AG04450 (cell line): ENCODE data around the gene TNC. TPM values are rescaled to one million over a fixed set of nuclear protein-coding genes. Genes with fewer than 3 reads are reported as not detected.
"Not testable (repeated sequence)": the region's sequence is repeated elsewhere in the genome, so short reads cannot be mapped to it uniquely, and the experiment has no call there.

ENCODE experiments used
- CTCF ChIA-PET: fragments of 300-600, 350-600 bp; formaldehyde crosslinking; extraction: SDS; loops from one replicate; lab custom pipeline; 2022; ENCODE audit warnings: antibody characterized with exemption, inconsistent platforms; lab: Charles Lee
- POLR2A ChIA-PET: fragments of 350-600 bp; formaldehyde crosslinking; extraction: SDS; loops from one replicate; lab custom pipeline; 2021; ENCODE audit warnings: antibody characterized with exemption, inconsistent platforms; lab: Yijun Ruan, JAX
- DNase-seq: peaks from one replicate; pipeline ENCODE4 v3.0.0-alpha.2; 2011; ENCODE audit warnings: low read depth, low spot score
- H3K27ac ChIP-seq: one replicate; pipeline ENCODE4 v1.5.1; 2012; ENCODE audit warnings: low read depth, low read length, control low read depth
- H3K27me3 ChIP-seq: one replicate; pipeline ENCODE4 v1.6.0; 2012; ENCODE audit warnings: low read length; ENCODE audit not compliant: control insufficient read depth, insufficient read depth
- H3K4me3 ChIP-seq: 2 replicates; pipeline ENCODE4 v1.5.1; 2011; ENCODE audit warnings: mild to moderate bottlenecking, low read depth, low read length, control low read depth
- H3K9me3 ChIP-seq: 2 replicates; pipeline ENCODE4 v1.5.1; 2012; ENCODE audit warnings: low read length; ENCODE audit not compliant: control insufficient read depth, insufficient read depth
- CTCF ChIP-seq: IDR thresholded peaks from 2 replicates; pipeline ENCODE4 v1.5.1; 2011; ENCODE audit warnings: low read depth, low read length, control low read depth, inconsistent platforms
- polyA plus RNA-seq: library from polyadenylated mRNA; depleted of rRNA; stranded (reverse); fragments of >200 nt; gene quantifications from 2 replicates; pipeline ENCODE4 v1.2.3, GENCODE V29; 2011

The TNC gene
- polyA plus RNA-seq, 1 experiment, result 265 TPM

GRCh38 chr9:115130176-115130575 lies 12.2 kb upstream of the TNC start:
- TF ChIP-seq CTCF, result no peak
- DNase-seq, result no peak
- Histone ChIP-seq H3K9me3 (no peaks in the 10 kb centered on the region), H3K4me3 (no peak overlapping the region), H3K27me3 (no peaks in the 10 kb centered on the region), H3K27ac (no peak overlapping the region)
- POLR2A ChIA-PET, result interaction anchor here (1.0 kb wide), 1 partner anchor 12 kb away, joined by 3 read pairs; the partner anchor contains the start of gene TNC
- CTCF ChIA-PET, result interaction anchor here (0.6 kb wide), 1 partner anchor 392 kb away, joined by 8 read pairs; no protein-coding TSS in a partner anchor

GRCh38 chr9:115128726-115129125 lies 10.8 kb upstream of the TNC start:
- DNase-seq, CTCF ChIA-PET, H3K27ac ChIP-seq, H3K27me3 ChIP-seq, H3K4me3 ChIP-seq, H3K9me3 ChIP-seq, POLR2A ChIA-PET: not testable (repeated sequence)

- Histone ChIP-seq H3K9me3 (no peaks in the 10 kb centered on the region), H3K27ac (no peak overlapping the region), H3K4me3 (no peak overlapping the region), H3K27me3 (no peaks in the 10 kb centered on the region)
- peak; percentile 62 for DNase-seq
- no peak for TF ChIP-seq CTCF
- ChIA-PET CTCF (no interaction called here), POLR2A (interaction anchor here (1.7 kb wide), 1 partner anchor 9 kb away, joined by 4 read pairs; the partner anchor contains the start of gene TNC)
These were observed 9.3 kb upstream of the TNC start for GRCh38 chr9:115127191-115127817.

GRCh38 chr9:115126404-115126803 lies 8.4 kb upstream of the TNC start:
- CTCF ChIA-PET, result interaction anchor here (0.6 kb wide), 1 partner anchor 466 kb away, joined by 4 read pairs; no protein-coding TSS in a partner anchor
- no peak for DNase-seq
- POLR2A ChIA-PET, result interaction anchor here (1.7 kb wide), 1 partner anchor 8 kb away, joined by 4 read pairs; the partner anchor contains the start of gene TNC
- Histone ChIP-seq H3K4me3 (no peak overlapping the region), H3K27ac (no peak overlapping the region), H3K9me3 (no peaks in the 10 kb centered on the region), H3K27me3 (no peaks in the 10 kb centered on the region)
- no peak for TF ChIP-seq CTCF

GRCh38 chr9:115122937-115123336 lies 5.0 kb upstream of the TNC start:
- TF ChIP-seq CTCF, result no peak
- H3K9me3 ChIP-seq, result no peaks in the 10 kb centered on the region
- DNase-seq, result no peak
- ChIA-PET POLR2A (no interaction called here), CTCF (interaction anchor here (0.6 kb wide), 1 partner anchor 25 kb away, joined by 3 read pairs; no protein-coding TSS in a partner anchor)
- H3K4me3 ChIP-seq, result no peak overlapping the region
- H3K27me3 ChIP-seq, result no peaks in the 10 kb centered on the region
- no peak overlapping the region for H3K27ac ChIP-seq
